Gastrocnemius medialis (tissue), 4 donors: ENCODE data around the gene TOB1.

Experiments
- POLR2A ChIP-seq, 2 donors: fragments of 450-650 bp; IDR thresholded peaks; one replicate each; pipeline ENCODE4 v1.6.1; 2017; ENCODE audit warnings: antibody characterized with exemption in 2 of 2, mild to moderate bottlenecking in 2 of 2, moderate library complexity in 2 of 2
- TF ChIP-seq, protein P1 (sequence below), 5 experiments: fragments of 450-650 bp in 3 of 5; fragments of 200-600 bp in 2 of 5; sonication (generic) in 2 of 5; IDR thresholded peaks in 4 of 5; conservative IDR thresholded peaks in 1 of 5; 1 replicate in 4 of 5; 2 replicates in 1 of 5; pipeline ENCODE4 v1.5.1; 2016 to 2019; ENCODE audit warnings: antibody characterized with exemption in 5 of 5, mild to moderate bottlenecking in 3 of 5, moderate library complexity in 3 of 5

DNA sequence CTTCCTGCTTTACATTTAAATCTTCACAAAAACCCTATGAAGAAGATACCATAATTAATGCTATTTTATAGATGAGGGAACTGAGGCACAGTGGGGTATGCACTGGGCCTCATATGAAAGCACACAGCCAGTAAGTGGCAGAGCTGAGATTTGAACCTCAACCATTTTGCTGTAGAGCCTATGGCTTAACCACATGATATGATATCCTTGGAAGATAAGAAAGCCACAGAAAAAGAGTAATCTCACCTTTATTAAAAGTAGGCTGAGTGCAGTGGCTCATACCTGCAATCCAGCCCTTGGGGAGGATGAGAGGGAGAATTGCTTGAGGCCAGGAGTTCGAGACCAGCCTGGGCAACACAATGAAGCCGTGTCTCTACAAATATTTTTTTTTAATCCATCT is 15.0 kb upstream of the TOB1 start:
- TF ChIP-seq, protein P1, sequence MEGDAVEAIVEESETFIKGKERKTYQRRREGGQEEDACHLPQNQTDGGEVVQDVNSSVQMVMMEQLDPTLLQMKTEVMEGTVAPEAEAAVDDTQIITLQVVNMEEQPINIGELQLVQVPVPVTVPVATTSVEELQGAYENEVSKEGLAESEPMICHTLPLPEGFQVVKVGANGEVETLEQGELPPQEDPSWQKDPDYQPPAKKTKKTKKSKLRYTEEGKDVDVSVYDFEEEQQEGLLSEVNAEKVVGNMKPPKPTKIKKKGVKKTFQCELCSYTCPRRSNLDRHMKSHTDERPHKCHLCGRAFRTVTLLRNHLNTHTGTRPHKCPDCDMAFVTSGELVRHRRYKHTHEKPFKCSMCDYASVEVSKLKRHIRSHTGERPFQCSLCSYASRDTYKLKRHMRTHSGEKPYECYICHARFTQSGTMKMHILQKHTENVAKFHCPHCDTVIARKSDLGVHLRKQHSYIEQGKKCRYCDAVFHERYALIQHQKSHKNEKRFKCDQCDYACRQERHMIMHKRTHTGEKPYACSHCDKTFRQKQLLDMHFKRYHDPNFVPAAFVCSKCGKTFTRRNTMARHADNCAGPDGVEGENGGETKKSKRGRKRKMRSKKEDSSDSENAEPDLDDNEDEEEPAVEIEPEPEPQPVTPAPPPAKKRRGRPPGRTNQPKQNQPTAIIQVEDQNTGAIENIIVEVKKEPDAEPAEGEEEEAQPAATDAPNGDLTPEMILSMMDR (IDR thresholded peaks at IDR 0.05 in 4 of 5, conservative IDR thresholded peaks at IDR 0.05 in 1 of 5) = no peak
- TF ChIP-seq POLR2A (IDR thresholded peaks at IDR 0.05) = no peak
